Inferior parietal cortex (tissue), 1 donor: ENCODE results near the gene RGPD5.
"Not testable (repeated sequence)": the region's sequence is repeated elsewhere in the genome, so short reads cannot be mapped to it uniquely, and the experiment has no call there.

ENCODE experiments used
- DNase-seq: peaks from one replicate; pipeline ENCODE4 v3.0.0-alpha.2; 2016; ENCODE audit errors: extremely low spot score

RGPD5 gene

GRCh38 chr2:109893736-109894135, 99.6 kb downstream of the RGPD5 start:
- DNase-seq: not testable (repeated sequence)

- not testable (repeated sequence) for DNase-seq
Observed at GRCh38 chr2:109894141-109894540, 100.0 kb downstream of the RGPD5 start.

- DNase-seq: not testable (repeated sequence)
Observed at GRCh38 chr2:109895090-109895869, 101.2 kb downstream of the RGPD5 start.

GRCh38 chr2:109896212-109896611, 102.1 kb downstream of the RGPD5 start:
- DNase-seq: not testable (repeated sequence)

GRCh38 chr2:109897769-109898461, 103.8 kb downstream of the RGPD5 start:
- DNase-seq: not testable (repeated sequence)

GRCh38 chr2:109898462-109899336, 104.6 kb downstream of the RGPD5 start, which contains the start of gene LIMS3:
LIMS3 (plus strand) TSS chr2:109898688; CDS start chr2:109898729, 41 bp downstream.
- not testable (repeated sequence) for DNase-seq

GRCh38 chr2:109905796-109906195, 111.7 kb downstream of the RGPD5 start:
- DNase-seq: not testable (repeated sequence)
